Body of pancreas (tissue), 4 donors: ENCODE results near the gene UPP1. TPM values are rescaled to one million over a fixed set of nuclear protein-coding genes. Genes with fewer than 3 reads are reported as not detected.
A peak's percentile ranks its signal among the peaks of the same experiment; 100 is the strongest.

Experiments used
- ATAC-seq: fragments of 150-250 bp; one replicate; pipeline ENCODE4 v1.9.1; 2016
- DNase-seq, 4 donors: peaks; one replicate each; pipeline ENCODE4 v3.0.0-alpha.2; 2019
- H3K27ac ChIP-seq, 4 donors: fragments of 200-600 bp; sonication (generic); 1 replicate in 3 of 4; 2 replicates in 1 of 4; pipeline versions ENCODE4 v1.5.1 to v1.6.1; 2016 to 2019; ENCODE audit warnings: mild to moderate bottlenecking in 1 of 4, mixed read lengths in 1 of 4, moderate library complexity in 1 of 4
- H3K27me3 ChIP-seq, 2 donors: fragments of 200-600 bp; sonication (generic); one replicate each; pipeline ENCODE4 v1.6.0; 2016; ENCODE audit warnings: mild to moderate bottlenecking in 1 of 2
- H3K36me3 ChIP-seq, 2 donors: fragments of 200-600 bp; sonication (generic); replicated peaks in 1 of 2; 2 replicates each; pipeline ENCODE4 v1.5.1; 2016; ENCODE audit warnings: low read depth in 2 of 2; ENCODE audit not compliant: insufficient read depth in 1 of 2
- H3K4me1 ChIP-seq: fragments of 200-600 bp; sonication (generic); one replicate; pipeline ENCODE4 v1.6.0; 2016
- H3K4me3 ChIP-seq, 2 donors: fragments of 200-600 bp; sonication (generic); 1 replicate in 1 of 2; 2 replicates in 1 of 2; pipeline ENCODE4 v1.5.1; 2016 to 2019
- H3K9me3 ChIP-seq, 3 donors: fragments of 200-600 bp; sonication (generic); 1 replicate in 2 of 3; 2 replicates in 1 of 3; pipeline ENCODE4 v1.5.1; 2016
- POLR2A ChIP-seq, 3 donors: fragments of 450-650 bp; IDR thresholded peaks; one replicate each; pipeline ENCODE4 v1.6.1; 2016; ENCODE audit warnings: antibody characterized with exemption in 3 of 3, mild to moderate bottlenecking in 2 of 3
- WGBS, 2 donors: methylation state at CpG; one replicate each; pipeline ENCODE4 v1.1.5; 2017; 5-methylcytosine and 5-hydroxymethylcytosine counted together
- intact Hi-C: fragments of 100-400 bp; cut with DNase I; formaldehyde crosslinking; loops from one replicate; pipeline ENCODE4 v1.15.1; 2023
- total RNA-seq, 2 donors: library from RNA; depleted of rRNA; stranded (reverse); fragments of >200 nt; gene quantifications; one replicate each; pipeline ENCODE4 v1.1.0, GENCODE V29; 2016
- TF ChIP-seq, protein P1 (sequence below), 7 experiments: fragments of 450-650 bp in 4 of 7; fragments of 200-600 bp in 3 of 7; sonication (generic) in 3 of 7; IDR thresholded peaks; one replicate each; pipeline ENCODE4 v1.5.1; 2016 to 2019; ENCODE audit warnings: antibody characterized with exemption in 7 of 7

The UPP1 gene
- total RNA-seq, 2 donors from 2014 or later: 7.3 to 9.9 TPM

DNA sequence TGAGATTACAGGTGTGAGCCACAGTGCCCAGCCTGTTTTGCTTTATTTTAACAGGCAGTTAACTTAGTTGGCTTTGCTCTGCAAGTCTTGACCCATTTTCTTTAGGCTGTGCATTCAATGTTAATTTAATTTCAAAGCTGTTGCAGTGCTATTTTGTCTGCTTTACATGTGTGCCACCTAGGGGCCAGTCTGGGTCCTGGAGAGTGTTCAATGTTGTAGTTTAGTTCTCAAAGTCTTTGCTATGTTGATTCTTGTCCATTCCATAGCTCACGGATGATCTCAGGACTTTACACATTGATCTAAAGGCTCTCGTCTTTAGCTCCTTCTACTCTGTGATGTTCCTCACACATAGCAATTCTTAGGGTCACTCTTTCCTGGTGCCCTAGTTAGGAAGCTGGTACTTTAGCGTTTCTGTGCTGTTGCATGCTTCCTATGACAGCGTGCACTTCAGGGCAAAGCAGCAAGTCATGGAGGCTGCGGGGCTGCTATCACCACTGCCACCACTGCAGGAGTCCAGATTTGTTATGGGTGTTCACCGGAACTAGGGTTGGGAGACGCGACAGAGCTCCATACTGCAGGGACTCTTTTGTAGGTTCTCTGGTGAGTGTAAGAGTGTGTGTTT is 65.8 kb downstream of the UPP1 start:
- H3K4me1 ChIP-seq: peaks cover 5% of the 10 kb centered on the region
- DNase-seq (peak; percentile 52 to 73 (median 58)), ATAC-seq (peak; percentile 78)
- H3K4me3 ChIP-seq: no peak overlapping the region
- H3K27me3 ChIP-seq: no peaks in the 10 kb centered on the region
- intact Hi-C loops: loop anchor here (5.0 kb wide), 1 partner anchor 213 kb away; no protein-coding TSS in a partner anchor
- no peak overlapping the region for H3K27ac ChIP-seq
- 55 to 65% methylated on average over 8 of the region's 8 CpGs for WGBS, 2 donors
- H3K36me3 ChIP-seq: no peaks in the 10 kb centered on the region
- TF ChIP-seq, protein P1, sequence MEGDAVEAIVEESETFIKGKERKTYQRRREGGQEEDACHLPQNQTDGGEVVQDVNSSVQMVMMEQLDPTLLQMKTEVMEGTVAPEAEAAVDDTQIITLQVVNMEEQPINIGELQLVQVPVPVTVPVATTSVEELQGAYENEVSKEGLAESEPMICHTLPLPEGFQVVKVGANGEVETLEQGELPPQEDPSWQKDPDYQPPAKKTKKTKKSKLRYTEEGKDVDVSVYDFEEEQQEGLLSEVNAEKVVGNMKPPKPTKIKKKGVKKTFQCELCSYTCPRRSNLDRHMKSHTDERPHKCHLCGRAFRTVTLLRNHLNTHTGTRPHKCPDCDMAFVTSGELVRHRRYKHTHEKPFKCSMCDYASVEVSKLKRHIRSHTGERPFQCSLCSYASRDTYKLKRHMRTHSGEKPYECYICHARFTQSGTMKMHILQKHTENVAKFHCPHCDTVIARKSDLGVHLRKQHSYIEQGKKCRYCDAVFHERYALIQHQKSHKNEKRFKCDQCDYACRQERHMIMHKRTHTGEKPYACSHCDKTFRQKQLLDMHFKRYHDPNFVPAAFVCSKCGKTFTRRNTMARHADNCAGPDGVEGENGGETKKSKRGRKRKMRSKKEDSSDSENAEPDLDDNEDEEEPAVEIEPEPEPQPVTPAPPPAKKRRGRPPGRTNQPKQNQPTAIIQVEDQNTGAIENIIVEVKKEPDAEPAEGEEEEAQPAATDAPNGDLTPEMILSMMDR (IDR thresholded peaks at IDR 0.05): peak; percentile 57 to 83 (median 72)
- TF ChIP-seq POLR2A (IDR thresholded peaks at IDR 0.05): no peak
- no peaks in the 10 kb centered on the region for H3K9me3 ChIP-seq

Other genes with a start within 250 kb of the UPP1 start
- 1 to 10 TPM in 1 of 2 donors, under 1 TPM in 1; 0.26 to 4.0 TPM for gene PKD1L1, start 140.8 kb upstream of the UPP1 start, total RNA-seq
- gene HUS1, start 109.7 kb upstream of the UPP1 start, total RNA-seq: 10 to 100 TPM; 15.2 to 16.9 TPM
- not detected for gene SUN3, start 60.2 kb upstream of the UPP1 start, total RNA-seq
- gene C7orf57, start 53.7 kb upstream of the UPP1 start, total RNA-seq: under 1 TPM in 1 of 2 donors, not detected in 1; 0.26 TPM
- gene ABCA13, start 82.2 kb downstream of the UPP1 start, total RNA-seq: under 1 TPM; under 0.01 TPM